Peyer's patch (tissue), 4 donors: Measurements from ENCODE around the gene TMEM238.

Source experiments
- POLR2A ChIP-seq, 2 donors: fragments of 450-650 bp; IDR thresholded peaks; one replicate each; pipeline ENCODE4 v1.5.1; 2017; ENCODE audit warnings: antibody characterized with exemption in 2 of 2, mild to moderate bottlenecking in 2 of 2, moderate library complexity in 2 of 2
- TF ChIP-seq, protein P1 (sequence below), 6 experiments: fragments of 450-650 bp in 4 of 6; fragments of 200-600 bp in 2 of 6; sonication (generic) in 1 of 6; IDR thresholded peaks; one replicate each; pipeline ENCODE4 v1.5.1; 2017 to 2019; ENCODE audit warnings: antibody characterized with exemption in 6 of 6, mild to moderate bottlenecking in 3 of 6, moderate library complexity in 1 of 6

DNA sequence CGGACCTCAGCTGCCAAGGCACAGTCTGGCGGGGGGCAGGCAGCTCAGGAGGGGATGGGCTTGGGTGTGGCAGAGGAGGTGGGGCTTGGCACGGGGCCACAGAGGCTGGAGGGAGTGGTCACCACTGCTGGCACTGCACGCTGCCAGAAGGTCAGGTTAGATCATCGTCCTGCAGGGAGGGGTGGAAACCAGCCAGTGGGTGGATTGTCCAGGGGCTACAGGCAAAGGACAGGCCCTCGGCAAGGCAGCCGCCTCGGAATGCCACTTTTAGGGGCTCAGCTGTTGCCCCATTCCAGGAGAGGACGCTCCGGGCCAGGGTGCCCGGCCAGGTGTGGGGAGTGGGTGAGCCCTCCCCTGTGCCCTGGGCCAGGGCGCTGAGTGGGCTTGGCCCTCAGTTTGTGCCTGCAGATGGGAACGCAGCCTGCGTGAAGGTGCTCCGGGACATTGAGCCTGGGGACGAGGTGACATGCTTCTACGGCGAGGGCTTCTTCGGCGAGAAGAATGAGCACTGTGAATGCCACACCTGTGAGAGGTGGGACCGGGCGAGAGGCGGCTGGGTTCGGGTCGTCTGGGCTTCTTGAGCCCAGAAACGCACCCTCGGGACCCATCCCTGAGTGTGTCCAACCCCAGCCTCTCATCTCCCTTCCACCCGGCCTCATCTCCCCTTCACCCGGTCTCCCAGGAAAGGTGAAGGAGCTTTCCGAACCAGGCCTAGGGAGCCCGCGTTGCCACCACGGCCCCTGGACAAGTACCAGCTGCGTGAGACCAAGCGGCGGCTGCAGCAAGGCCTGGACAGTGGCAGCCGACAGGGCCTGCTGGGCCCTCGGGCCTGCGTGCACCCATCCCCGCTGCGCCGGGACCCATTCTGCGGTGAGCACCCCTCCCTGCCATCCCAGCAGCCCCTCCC is 38.0 kb downstream of the TMEM238 start:
- TF ChIP-seq, protein P1, sequence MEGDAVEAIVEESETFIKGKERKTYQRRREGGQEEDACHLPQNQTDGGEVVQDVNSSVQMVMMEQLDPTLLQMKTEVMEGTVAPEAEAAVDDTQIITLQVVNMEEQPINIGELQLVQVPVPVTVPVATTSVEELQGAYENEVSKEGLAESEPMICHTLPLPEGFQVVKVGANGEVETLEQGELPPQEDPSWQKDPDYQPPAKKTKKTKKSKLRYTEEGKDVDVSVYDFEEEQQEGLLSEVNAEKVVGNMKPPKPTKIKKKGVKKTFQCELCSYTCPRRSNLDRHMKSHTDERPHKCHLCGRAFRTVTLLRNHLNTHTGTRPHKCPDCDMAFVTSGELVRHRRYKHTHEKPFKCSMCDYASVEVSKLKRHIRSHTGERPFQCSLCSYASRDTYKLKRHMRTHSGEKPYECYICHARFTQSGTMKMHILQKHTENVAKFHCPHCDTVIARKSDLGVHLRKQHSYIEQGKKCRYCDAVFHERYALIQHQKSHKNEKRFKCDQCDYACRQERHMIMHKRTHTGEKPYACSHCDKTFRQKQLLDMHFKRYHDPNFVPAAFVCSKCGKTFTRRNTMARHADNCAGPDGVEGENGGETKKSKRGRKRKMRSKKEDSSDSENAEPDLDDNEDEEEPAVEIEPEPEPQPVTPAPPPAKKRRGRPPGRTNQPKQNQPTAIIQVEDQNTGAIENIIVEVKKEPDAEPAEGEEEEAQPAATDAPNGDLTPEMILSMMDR (IDR thresholded peaks at IDR 0.05) = no peak
- no peak for TF ChIP-seq POLR2A (IDR thresholded peaks at IDR 0.05)
